IMR-90 (cell line): ENCODE results near the gene CRYBG2. TPM values are rescaled to one million over a fixed set of nuclear protein-coding genes. Genes with fewer than 3 reads are reported as not detected.
A peak's percentile ranks its signal among the peaks of the same experiment; 100 is the strongest.

Source experiments
- ATAC-seq: fragments of 200-7000 bp; cut with Tn5 transposase; 2 replicates; pipeline ENCODE4 v1.9.1; 2020; ENCODE audit warnings: low read depth, mild to moderate bottlenecking, moderate library complexity
- BruUV-seq: library from RNA; stranded (reverse); fragments of 400-500 nt; replicated peaks from 2 replicates; lab custom pipeline; 2021; lab: Mats Ljungman, UMichigan
- CTCF ChIA-PET: fragments of 300-600 bp; formaldehyde crosslinking; extraction: SDS; loops from one replicate; lab custom pipeline; 2021; ENCODE audit warnings: antibody characterized with exemption; lab: Yijun Ruan, JAX
- POLR2A ChIA-PET: fragments of 300-600 bp; sonication (Branson Sonifier 250); formaldehyde crosslinking; loops from one replicate; lab custom pipeline; 2022; ENCODE audit warnings: antibody characterized with exemption; ENCODE audit not compliant: unreplicated experiment; lab: Charles Lee
- DNase-seq: peaks from one replicate; pipeline ENCODE4 v3.0.0; 2013
- H2AFZ ChIP-seq: replicated peaks from 2 replicates; pipeline ENCODE3; 2013; ENCODE audit warnings: low read length, mild to moderate bottlenecking; ENCODE audit not compliant: poor library complexity
- H2AK5ac ChIP-seq: 2 replicates; pipeline ENCODE4 v1.6.1; 2013; ENCODE audit warnings: low read depth, low read length, inconsistent platforms
- H2AK9ac ChIP-seq: replicated peaks from 2 replicates; pipeline ENCODE3; 2013; ENCODE audit warnings: mild to moderate bottlenecking, low read depth, low read length, moderate library complexity; ENCODE audit not compliant: poor library complexity
- H2BK120ac ChIP-seq: 2 replicates; pipeline ENCODE4 v1.6.1; 2013; ENCODE audit warnings: low read depth, low read length, inconsistent platforms
- H2BK15ac ChIP-seq: 3 replicates; pipeline ENCODE4 v1.6.1; 2013; ENCODE audit warnings: low read depth, low read length, inconsistent platforms
- H2BK20ac ChIP-seq: 2 replicates; pipeline ENCODE4 v1.6.1; 2013; ENCODE audit warnings: low read depth, mild to moderate bottlenecking, inconsistent platforms, low read length, moderate library complexity
- H2BK5ac ChIP-seq: 2 replicates; pipeline ENCODE4 v1.6.1; 2013; ENCODE audit warnings: mild to moderate bottlenecking, low read depth, low read length, inconsistent platforms; ENCODE audit not compliant: poor library complexity, severe bottlenecking
- H3K14ac ChIP-seq: replicated peaks from 2 replicates; pipeline ENCODE4 v1.6.1; 2013; ENCODE audit warnings: low read depth, low read length, inconsistent platforms
- H3K18ac ChIP-seq: 2 replicates; pipeline ENCODE4 v1.6.1; 2013; ENCODE audit warnings: low read depth, low read length, control low read depth
- H3K23ac ChIP-seq: 2 replicates; pipeline ENCODE4 v1.6.1; 2013; ENCODE audit warnings: low read depth, low read length, inconsistent platforms
- H3K27ac ChIP-seq: 2 replicates; pipeline ENCODE4 v1.5.1; 2013; ENCODE audit warnings: mild to moderate bottlenecking, control low read depth, low read length; ENCODE audit not compliant: insufficient read depth
- H3K27me3 ChIP-seq: 2 replicates; pipeline ENCODE4 v1.6.1; 2013; ENCODE audit warnings: low read length; ENCODE audit not compliant: control insufficient read depth, insufficient read depth
- H3K36me3 ChIP-seq: 2 replicates; pipeline ENCODE4 v1.6.1; 2013; ENCODE audit warnings: low read length, mixed read lengths; ENCODE audit not compliant: control insufficient read depth, insufficient read depth
- H3K4ac ChIP-seq: 2 replicates; pipeline ENCODE4 v1.6.1; 2013; ENCODE audit warnings: low read depth, low read length, inconsistent platforms
- H3K4me1 ChIP-seq: 2 replicates; pipeline ENCODE4 v1.6.1; 2013; ENCODE audit warnings: low read length, mixed read lengths; ENCODE audit not compliant: control insufficient read depth, insufficient read depth
- H3K4me2 ChIP-seq: 2 replicates; pipeline ENCODE4 v1.6.1; 2013; ENCODE audit warnings: low read depth, mild to moderate bottlenecking, control low read depth, low read length, moderate library complexity
- H3K4me3 ChIP-seq: 2 replicates; pipeline ENCODE4 v1.5.1; 2013; ENCODE audit warnings: low read depth, mild to moderate bottlenecking, control low read depth, low read length, moderate library complexity; ENCODE audit not compliant: insufficient read depth
- H3K56ac ChIP-seq: 2 replicates; pipeline ENCODE4 v1.6.1; 2013; ENCODE audit warnings: low read length, inconsistent platforms; ENCODE audit not compliant: insufficient read depth; ENCODE audit errors: extremely low read depth
- H3K79me1 ChIP-seq, 2 experiments: 2 replicates each; pipeline ENCODE4 v1.6.1; 2013; ENCODE audit warnings: low read length in 2 of 2, inconsistent platforms in 1 of 2, low read depth in 1 of 2
- H3K9ac ChIP-seq: 2 replicates; pipeline ENCODE4 v1.6.1; 2013; ENCODE audit warnings: low read depth, low read length, control low read depth
- H3K9me1 ChIP-seq: 2 replicates; pipeline ENCODE4 v1.6.1; 2013; ENCODE audit warnings: low read length, inconsistent platforms; ENCODE audit not compliant: insufficient read depth
- H3K9me3 ChIP-seq: 2 replicates; pipeline ENCODE4 v1.6.1; 2013; ENCODE audit warnings: low read length; ENCODE audit not compliant: control insufficient read depth, insufficient read depth
- H4K20me1 ChIP-seq: 2 replicates; pipeline ENCODE4 v1.6.1; 2013; ENCODE audit warnings: low read length, inconsistent platforms; ENCODE audit not compliant: insufficient read depth
- H4K5ac ChIP-seq: 2 replicates; pipeline ENCODE4 v1.6.1; 2013; ENCODE audit warnings: mild to moderate bottlenecking, low read depth, low read length, control low read depth
- H4K8ac ChIP-seq, 2 experiments: 2 replicates each; pipeline ENCODE4 v1.6.1; 2013; ENCODE audit warnings: low read depth in 2 of 2, low read length in 2 of 2, control low read depth in 1 of 2, inconsistent platforms in 1 of 2
- H4K91ac ChIP-seq: 2 replicates; pipeline ENCODE4 v1.6.1; 2013; ENCODE audit warnings: low read depth, low read length, inconsistent platforms; ENCODE audit not compliant: insufficient read depth
- CEBPB ChIP-seq: IDR thresholded peaks from 2 replicates; pipeline ENCODE4 v1.6.1; 2012; ENCODE audit warnings: low read depth, low read length, improper control_type of control experiment
- CTCF ChIP-seq: conservative IDR thresholded peaks from 2 replicates; pipeline ENCODE4 v1.5.1; 2012; ENCODE audit warnings: mild to moderate bottlenecking, low read depth, low read length, improper control_type of control experiment
- FOS ChIP-seq: fragments of 150-350 bp; IDR thresholded peaks from 2 replicates; pipeline ENCODE4 v1.6.1; 2016; ENCODE audit warnings: low read depth, low read length
- MXI1 ChIP-seq: IDR thresholded peaks from 2 replicates; pipeline ENCODE4 v1.6.1; 2012; ENCODE audit warnings: low read depth, mild to moderate bottlenecking, low read length, moderate library complexity, borderline replicate concordance
- RFX5 ChIP-seq: IDR thresholded peaks from 2 replicates; pipeline ENCODE4 v1.8.0; 2012; ENCODE audit warnings: low read depth, mild to moderate bottlenecking, low read length, moderate library complexity
- USF2 ChIP-seq: fragments of 150-350 bp; IDR thresholded peaks from 2 replicates; pipeline ENCODE4 v1.6.1; 2017; ENCODE audit warnings: mild to moderate bottlenecking, antibody characterized with exemption, low read length, low read depth
- WGBS, 2 experiments: methylation state at CpG; one replicate each; pipeline versions ENCODE4 v1.1.5 to v1.1.7; 2013; ENCODE audit warnings: missing lambda C conversion rate in 2 of 2; ENCODE audit not compliant: insufficient read length in 1 of 2; ENCODE audit errors: extremely low coverage in 2 of 2; 5-methylcytosine and 5-hydroxymethylcytosine counted together
- dilution Hi-C: fragments of 300-500 bp; cut with HindIII; formaldehyde crosslinking; loops from one replicate; pipeline ENCODE4 v1.14.3; 2018; ENCODE audit warnings: low sequenced_read_pairs; ENCODE audit not compliant: unreplicated experiment
- in situ Hi-C: fragments of 300-500 bp; cut with MboI; formaldehyde crosslinking; loops from 3 replicates; pipeline ENCODE4 v1.14.3; 2019; ENCODE audit warnings: low sequenced_read_pairs, inconsistent platforms, mixed read lengths
- intact Hi-C: fragments of 100-400 bp; cut with micrococcal nuclease; formaldehyde crosslinking; loops from 2 replicates; pipeline ENCODE4 v1.10.0; 2022
- polyA plus RNA-seq, 3 experiments: library from polyadenylated mRNA; depleted of rRNA; stranded (reverse); fragments of >200 nt; gene quantifications; 2 replicates each; pipeline ENCODE4 v1.2.3, GENCODE V29; 2012; ENCODE audit warnings: low replicate concordance in 1 of 3
- total RNA-seq: library from RNA; depleted of rRNA; stranded (reverse); fragments of >200 nt; gene quantifications from 2 replicates; pipeline ENCODE4 v1.2.3, GENCODE V29; 2012

Gene CRYBG2
- total and polyA plus RNA-seq, 2 of the 4 experiments (the other 2 are of a cell fraction) = not detected

GRCh38 chr1:26297057-26297790 lies 56.7 kb downstream of the CRYBG2 start:
- Histone ChIP-seq H3K4me1 (peaks cover 6% of the 10 kb centered on the region), H3K9me3 (no peaks in the 10 kb centered on the region), H3K4ac (peak overlapping the region; percentile 76; the same call in 1 of the 2 replicates), H3K18ac (no peak overlapping the region; the same call in 1 of the 2 replicates), H3K27ac (no peak overlapping the region), H2BK20ac (0 out of 2 replicates have a peak overlapping the region, but pooled peaks have one; percentile 66), H3K27me3 (no peaks in the 10 kb centered on the region), H2BK120ac (peak overlapping the region; percentile 84; the same call in 1 of the 2 replicates), H2AK5ac (0 out of 2 replicates have a peak overlapping the region, but pooled peaks have one; percentile 61), H3K4me2 (no peak overlapping the region), H4K8ac (peak overlapping the region; percentile 16 to 63; a peak in 2 of 4 replicates), H3K56ac (no peak overlapping the region), H3K23ac (no peak overlapping the region), H2AK9ac (peak overlapping the region; percentile 23), H4K5ac (no peak overlapping the region), H3K9me1 (peaks cover 17% of the 10 kb centered on the region), H2AFZ (peak overlapping the region; percentile 43), H2BK5ac (peak overlapping the region; percentile 17), H3K9ac (no peak overlapping the region), H4K20me1 (no peaks in the 10 kb centered on the region), H3K36me3 (no peaks in the 10 kb centered on the region; the same call in 1 of the 2 replicates), H3K14ac (no peak overlapping the region), H3K79me1 (peaks cover 4 to 28% of the 10 kb centered on the region in 2 experiments; a peak in 3 of 4 replicates), H3K4me3 (no peak overlapping the region), H4K91ac (peak overlapping the region; percentile 45; the same call in 1 of the 2 replicates), H2BK15ac (peak overlapping the region; percentile 20; the same call in 1 of the 3 replicates)
- BruUV-seq = no TSS peak
- CTCF ChIA-PET = no interaction called here
- 95% methylated on average over 7 of the region's 12 CpGs; no CpG with 5 or more reads in 1 of the 2 experiments for WGBS, 2 experiments
- DNase-seq = no peak
- in situ Hi-C loops (no loop called here), dilution Hi-C loops (no loop called here), intact Hi-C loops (no loop called here)
- no peak for ATAC-seq
- TF ChIP-seq CTCF = no peak
- no peak for TF ChIP-seq MXI1
- no peak for TF ChIP-seq FOS
- TF ChIP-seq CEBPB = no peak
- TF ChIP-seq USF2 = no peak
- TF ChIP-seq RFX5 = no peak
- POLR2A ChIA-PET = no interaction called here
